ENCODE data around the gene MDM1.

Gene MDM1

GRCh38 chr12:68292151-68292943 lies 39.8 kb downstream of the MDM1 start:
- no peak for TF ChIP-seq CTCF (IDR thresholded peaks at IDR 0.05)

GRCh38 chr12:68291396-68292036 lies 40.6 kb downstream of the MDM1 start:
- no peak for TF ChIP-seq CTCF (IDR thresholded peaks at IDR 0.05)

GRCh38 chr12:68290126-68290525 lies 42.0 kb downstream of the MDM1 start:
- no peak for TF ChIP-seq CTCF (IDR thresholded peaks at IDR 0.05)

- no peak for TF ChIP-seq CTCF (IDR thresholded peaks at IDR 0.05)
Measured at GRCh38 chr12:68287106-68287505, 45.1 kb downstream of the MDM1 start.

- no peak for TF ChIP-seq CTCF (IDR thresholded peaks at IDR 0.05)
Measured at GRCh38 chr12:68286396-68286795, 45.8 kb downstream of the MDM1 start.

GRCh38 chr12:68285541-68285940 lies 46.6 kb downstream of the MDM1 start:
- TF ChIP-seq CTCF (IDR thresholded peaks at IDR 0.05), result no peak

GRCh38 chr12:68281322-68282077 lies 50.7 kb downstream of the MDM1 start:
- no peak for TF ChIP-seq CTCF (IDR thresholded peaks at IDR 0.05)
